GM18498 (cell line): ENCODE results near the gene YWHAG.
A peak's percentile ranks its signal among the peaks of the same experiment; 100 is the strongest.
"Not testable (repeated sequence)": the region's sequence is repeated elsewhere in the genome, so short reads cannot be mapped to it uniquely, and the experiment has no call there.

Source experiments
- ATAC-seq: cut with Tn5 transposase; IDR thresholded peaks from one replicate; pipeline ENCODE4 v1.9.1; 2021; ENCODE audit warnings: mild to moderate bottlenecking, moderate library complexity; ENCODE audit not compliant: unreplicated experiment

YWHAG gene

GRCh38 chr7:76326646-76327233 lies 32.1 kb downstream of the YWHAG start:
- ATAC-seq = no peak

GRCh38 chr7:76325811-76326210 lies 33.0 kb downstream of the YWHAG start:
- no peak for ATAC-seq

- ATAC-seq = no peak
These were observed 33.7 kb downstream of the YWHAG start for GRCh38 chr7:76325092-76325491.

- peak; percentile 39 for ATAC-seq
These were observed 40.1 kb downstream of the YWHAG start for GRCh38 chr7:76318488-76319353.

GRCh38 chr7:76317782-76318487 lies 40.9 kb downstream of the YWHAG start:
- ATAC-seq = peak; percentile 94

GRCh38 chr7:76316984-76317781 lies 41.6 kb downstream of the YWHAG start:
- ATAC-seq = no peak

GRCh38 chr7:76315364-76315763 lies 43.4 kb downstream of the YWHAG start:
- no peak for ATAC-seq

GRCh38 chr7:76314740-76315139 lies 44.1 kb downstream of the YWHAG start:
- not testable (repeated sequence) for ATAC-seq

- peak; percentile 42 for ATAC-seq
These were observed 44.6 kb downstream of the YWHAG start for GRCh38 chr7:76314042-76314721.

- ATAC-seq = not testable (repeated sequence)
These were observed 47.0 kb downstream of the YWHAG start for GRCh38 chr7:76311838-76312237.

GRCh38 chr7:76310102-76310957 lies 48.5 kb downstream of the YWHAG start:
- ATAC-seq = no peak

- not testable (repeated sequence) for ATAC-seq
These were observed 49.3 kb downstream of the YWHAG start for GRCh38 chr7:76309341-76310101.

- ATAC-seq = not testable (repeated sequence)
These were observed 49.9 kb downstream of the YWHAG start for GRCh38 chr7:76308874-76309273.

- ATAC-seq = no peak
These were observed 53.9 kb downstream of the YWHAG start for GRCh38 chr7:76304888-76305375.

- ATAC-seq = peak; percentile 40
These were observed 55.3 kb downstream of the YWHAG start for GRCh38 chr7:76303202-76304147.

- peak; percentile 67 for ATAC-seq
These were observed 56.2 kb downstream of the YWHAG start, which contains the start of gene HSPB1 for GRCh38 chr7:76302347-76303201. Gene HSPB1 (plus strand): TSS chr7:76302673. CDS start chr7:76302713, 40 bp downstream.
